Measurements from ENCODE around the gene HYPK. TPM values are rescaled to one million over a fixed set of nuclear protein-coding genes. Genes with fewer than 3 reads are reported as not detected.

The HYPK gene
- total RNA-seq, 6 experiments from 2014 or later, result 6.1 to 17.4 (median 9.1) TPM

DNA sequence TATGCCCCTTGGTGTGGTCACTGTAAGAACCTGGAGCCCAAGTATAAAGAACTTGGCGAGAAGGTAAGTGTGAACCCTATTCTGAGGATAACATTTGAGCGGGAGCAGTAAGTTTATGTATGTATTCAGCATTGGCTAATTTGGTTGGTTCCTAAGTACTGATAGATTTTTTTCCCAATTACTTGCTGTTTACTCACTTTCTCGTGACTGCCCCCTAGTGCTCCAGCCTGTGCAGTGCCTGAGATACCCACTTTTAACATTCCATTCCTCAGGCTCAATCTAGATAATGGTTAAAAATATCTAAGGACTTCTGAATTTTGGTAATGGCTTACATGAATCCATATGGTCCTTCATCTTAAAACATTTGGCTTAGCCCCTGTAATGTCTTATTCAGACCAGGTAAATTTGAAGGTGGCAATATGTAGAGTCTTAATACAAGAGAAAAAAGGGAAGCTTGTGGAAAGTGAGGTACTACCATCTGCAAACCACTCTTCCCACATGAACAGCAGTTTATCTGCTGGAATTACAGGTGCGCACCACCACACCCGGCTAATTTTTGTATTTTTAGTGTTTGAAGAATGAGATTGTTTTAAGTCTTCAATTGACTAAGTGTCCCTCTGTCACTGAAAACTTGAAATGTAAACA, 30.7 kb upstream of the HYPK start:
- DNase-seq, result no peak
- intact Hi-C loops (cut with DNase I), result no loop called here
- WGBS (ENCODE audit: insufficient coverage, low coverage, low lambda C conversion rate, missing lambda C conversion rate), result 59% methylated on average over 5 of the region's 5 CpGs
- Histone ChIP-seq H3K4me1 (no peaks in the 10 kb centered on the region), H3K27ac (no peak overlapping the region), H3K36me3 (peaks cover 26 to 91% (median 62%) of the 10 kb centered on the region in 4 donors), H3K9me3 (no peaks in the 10 kb centered on the region), H3K4me3 (no peak overlapping the region), H3K27me3 (no peaks in the 10 kb centered on the region)
- peak; percentile 66 to 79 (median 73) for ATAC-seq
- TF ChIP-seq, protein P1, sequence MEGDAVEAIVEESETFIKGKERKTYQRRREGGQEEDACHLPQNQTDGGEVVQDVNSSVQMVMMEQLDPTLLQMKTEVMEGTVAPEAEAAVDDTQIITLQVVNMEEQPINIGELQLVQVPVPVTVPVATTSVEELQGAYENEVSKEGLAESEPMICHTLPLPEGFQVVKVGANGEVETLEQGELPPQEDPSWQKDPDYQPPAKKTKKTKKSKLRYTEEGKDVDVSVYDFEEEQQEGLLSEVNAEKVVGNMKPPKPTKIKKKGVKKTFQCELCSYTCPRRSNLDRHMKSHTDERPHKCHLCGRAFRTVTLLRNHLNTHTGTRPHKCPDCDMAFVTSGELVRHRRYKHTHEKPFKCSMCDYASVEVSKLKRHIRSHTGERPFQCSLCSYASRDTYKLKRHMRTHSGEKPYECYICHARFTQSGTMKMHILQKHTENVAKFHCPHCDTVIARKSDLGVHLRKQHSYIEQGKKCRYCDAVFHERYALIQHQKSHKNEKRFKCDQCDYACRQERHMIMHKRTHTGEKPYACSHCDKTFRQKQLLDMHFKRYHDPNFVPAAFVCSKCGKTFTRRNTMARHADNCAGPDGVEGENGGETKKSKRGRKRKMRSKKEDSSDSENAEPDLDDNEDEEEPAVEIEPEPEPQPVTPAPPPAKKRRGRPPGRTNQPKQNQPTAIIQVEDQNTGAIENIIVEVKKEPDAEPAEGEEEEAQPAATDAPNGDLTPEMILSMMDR (IDR thresholded peaks at IDR 0.05), result peak; percentile 58 to 77 (median 74)
- no peak for TF ChIP-seq POLR2A (IDR thresholded peaks at IDR 0.05)

DNA sequence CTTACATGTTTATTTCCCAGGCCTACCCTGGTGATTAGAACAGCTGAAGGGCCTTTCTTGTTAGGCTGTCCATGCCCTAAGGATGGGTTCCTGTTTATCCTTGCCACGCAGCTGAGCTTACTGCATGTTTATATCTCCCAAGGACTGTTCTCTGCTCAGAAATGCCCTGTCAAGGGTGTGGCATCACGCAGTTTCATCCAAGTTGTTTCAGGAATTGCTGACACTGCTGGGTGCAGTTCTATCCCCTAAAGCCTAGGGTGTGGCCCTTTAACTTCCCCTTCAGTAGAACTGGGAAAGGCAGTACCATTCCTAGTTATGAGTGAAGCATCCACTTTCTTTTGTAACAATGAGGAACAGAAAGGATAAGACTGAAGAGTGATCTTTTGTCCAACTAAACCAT, 28.6 kb upstream of the HYPK start:
- Histone ChIP-seq H3K36me3 (peaks cover 16 to 70% (median 47%) of the 10 kb centered on the region in 4 donors), H3K9me3 (no peaks in the 10 kb centered on the region), H3K4me1 (peaks cover 0 to 4% (median 0%) of the 10 kb centered on the region in 4 donors), H3K27me3 (no peaks in the 10 kb centered on the region), H3K27ac (no peak overlapping the region), H3K4me3 (no peak overlapping the region)
- 69% methylated on average over 2 of the region's 2 CpGs for WGBS (ENCODE audit: insufficient coverage, low coverage, low lambda C conversion rate, missing lambda C conversion rate)
- TF ChIP-seq POLR2A (IDR thresholded peaks at IDR 0.05), result no peak
- TF ChIP-seq, protein P1 (IDR thresholded peaks at IDR 0.05), result no peak
- intact Hi-C loops (cut with DNase I), result no loop called here
- no peak for DNase-seq
- no peak for ATAC-seq

DNA sequence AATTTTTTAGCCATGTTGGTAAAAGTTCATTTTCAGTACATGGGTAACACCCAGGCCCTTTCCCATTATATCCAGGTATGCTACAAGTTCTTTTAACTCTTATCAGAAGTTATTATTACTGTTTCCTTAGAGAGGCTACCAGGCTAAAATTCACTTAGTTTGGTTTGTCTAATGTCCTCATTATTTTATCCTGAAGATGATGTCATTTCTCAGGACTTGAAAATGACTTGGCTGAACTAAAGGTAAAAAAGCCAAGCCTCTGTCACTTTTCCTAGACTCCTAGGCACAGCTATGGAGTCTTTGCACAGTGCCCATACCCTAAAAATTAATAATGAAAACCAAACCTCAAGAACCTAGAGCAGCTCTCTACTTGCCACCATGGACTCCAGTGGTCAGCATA, 27.8 kb upstream of the HYPK start:
- intact Hi-C loops (cut with DNase I), result no loop called here
- peaks cover 0 to 4% (median 1%) of the 10 kb centered on the region in 4 donors for H3K4me1 ChIP-seq
- H3K27me3 ChIP-seq, result no peaks in the 10 kb centered on the region
- no peak overlapping the region for H3K27ac ChIP-seq
- H3K36me3 ChIP-seq, result peaks cover 15 to 62% (median 43%) of the 10 kb centered on the region in 4 donors
- no peak for ATAC-seq
- TF ChIP-seq, protein P1 (IDR thresholded peaks at IDR 0.05), result no peak
- DNase-seq, result no peak
- H3K9me3 ChIP-seq, result no peaks in the 10 kb centered on the region
- H3K4me3 ChIP-seq, result no peak overlapping the region

DNA sequence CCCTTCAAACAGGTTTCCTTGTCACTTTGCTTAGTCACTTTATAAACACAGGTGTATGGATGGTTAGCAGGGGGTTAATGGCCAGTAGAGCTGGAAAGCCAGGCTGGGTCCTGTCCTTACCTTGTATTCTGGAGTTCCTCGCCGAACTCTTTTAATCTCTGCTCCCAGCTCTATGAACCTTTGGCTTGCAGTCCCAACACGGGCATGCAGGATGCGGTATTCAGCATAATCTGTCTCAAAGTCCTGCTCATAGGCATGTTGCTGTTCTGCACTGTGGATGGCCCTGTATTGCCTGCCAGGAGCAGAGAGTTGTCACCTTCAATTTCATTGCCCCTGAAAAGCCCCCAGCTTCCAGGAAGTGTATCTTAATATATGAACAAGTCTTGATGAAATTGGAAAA, 26.3 kb upstream of the HYPK start:
- 43% methylated on average over 4 of the region's 4 CpGs for WGBS (ENCODE audit: insufficient coverage, low coverage, low lambda C conversion rate, missing lambda C conversion rate)
- DNase-seq, result no peak
- ATAC-seq, result no peak
- peaks cover 10 to 48% (median 36%) of the 10 kb centered on the region in 4 donors for H3K36me3 ChIP-seq
- H3K4me3 ChIP-seq, result no peak overlapping the region
- H3K4me1 ChIP-seq, result peaks cover 0 to 7% (median 2%) of the 10 kb centered on the region in 4 donors
- H3K27me3 ChIP-seq, result no peaks in the 10 kb centered on the region
- H3K9me3 ChIP-seq, result no peaks in the 10 kb centered on the region
- intact Hi-C loops (cut with DNase I), result no loop called here
- no peak overlapping the region for H3K27ac ChIP-seq
- TF ChIP-seq POLR2A (IDR thresholded peaks at IDR 0.05), result no peak
- TF ChIP-seq, protein P1 (IDR thresholded peaks at IDR 0.05), result no peak
